K562 (cell line): ENCODE data around the gene CEP295NL. TPM values are rescaled to one million over a fixed set of nuclear protein-coding genes. Genes with fewer than 3 reads are reported as not detected.
A peak's percentile ranks its signal among the peaks of the same experiment; 100 is the strongest.

Experiments
- ATF3 ChIP-seq, 2 experiments: fragments of 450-650 bp in 1 of 2; sonication (generic) in 1 of 2; formaldehyde crosslinking in 1 of 2; IDR thresholded peaks in 1 of 2; conservative IDR thresholded peaks in 1 of 2; 2 replicates each; pipeline versions ENCODE4 v1.6.1 to v1.8.1; 2016 to 2023; ENCODE audit warnings: mild to moderate bottlenecking in 2 of 2, moderate library complexity in 2 of 2, inconsistent platforms in 1 of 2, missing genetic modification reagents in 1 of 2
- KHSRP ChIP-seq: fragments of 450-650 bp; IDR thresholded peaks from 2 replicates; pipeline ENCODE4 v1.6.1; 2017
- OTX1 ChIP-seq: fragments of 450-650 bp; formaldehyde crosslinking; IDR thresholded peaks from 2 replicates; pipeline ENCODE4 v1.4.0; 2022; ENCODE audit warnings: mild to moderate bottlenecking
- PHTF2 ChIP-seq: fragments of 250-450 bp; sonication (Bioruptor Pico); IDR thresholded peaks from 2 replicates; pipeline ENCODE4 v1.5.0; 2021; ENCODE audit warnings: mild to moderate bottlenecking
- POLR2G ChIP-seq: fragments of 200-400 bp; formaldehyde crosslinking; IDR thresholded peaks from 2 replicates; pipeline ENCODE4 v1.6.1; 2017; ENCODE audit warnings: low read depth, mild to moderate bottlenecking, antibody characterized with exemption, low read length, moderate library complexity
- SAFB2 ChIP-seq: fragments of 200-400 bp; formaldehyde crosslinking; IDR thresholded peaks from 2 replicates; pipeline ENCODE4 v1.6.1; 2018; ENCODE audit warnings: borderline replicate concordance, low read length, low read depth, moderate library complexity; ENCODE audit not compliant: severe bottlenecking
- SMAD2 ChIP-seq: fragments of 150-350 bp; IDR thresholded peaks from 2 replicates; pipeline ENCODE4 v1.6.1; 2014; ENCODE audit warnings: low read depth, mild to moderate bottlenecking, low read length
- TEAD1 ChIP-seq, 2 experiments: fragments of 450-650 bp in 1 of 2; sonication (generic) in 1 of 2; formaldehyde crosslinking; IDR thresholded peaks; 2 replicates each; pipeline versions ENCODE4 v1.4.0 to v1.8.0; 2020 to 2022; ENCODE audit warnings: mild to moderate bottlenecking in 2 of 2, missing genetic modification reagents in 1 of 2
- U2AF1 ChIP-seq: fragments of 200-400 bp; formaldehyde crosslinking; optimal IDR thresholded peaks from 2 replicates; pipeline ENCODE3; 2017; ENCODE audit warnings: mild to moderate bottlenecking, low read depth, low read length, moderate library complexity
- YBX1 ChIP-seq: fragments of 450-650 bp; IDR thresholded peaks from 2 replicates; pipeline ENCODE4 v1.7.1; 2016; ENCODE audit warnings: mild to moderate bottlenecking
- ZFP1 ChIP-seq: fragments of 450-650 bp; formaldehyde crosslinking; IDR thresholded peaks from 2 replicates; pipeline ENCODE4 v1.4.0; 2020; ENCODE audit warnings: mild to moderate bottlenecking, mixed read lengths
- ZFPM2 ChIP-seq: fragments of 250-450 bp; sonication (Bioruptor Pico); IDR thresholded peaks from 2 replicates; pipeline ENCODE4 v1.5.1; 2022; ENCODE audit warnings: mild to moderate bottlenecking
- ZNF174 ChIP-seq: fragments of 250-450 bp; sonication (Bioruptor Pico); IDR thresholded peaks from 2 replicates; pipeline ENCODE4 v1.4.0; 2020; ENCODE audit warnings: mild to moderate bottlenecking
- polyA plus RNA-seq, 8 experiments: library from polyadenylated mRNA; depleted of rRNA in 4 of 8; stranded (reverse) in 5 of 8; unstranded in 3 of 8; fragments of >200 nt; fragmentation: Nextera tagmentation in 2 of 8; fragmentation: Illumina TruSeq in 1 of 8; extraction: Ambion mirVana in 2 of 8; extraction: Trizol in 1 of 8; gene quantifications; 2 replicates each; pipeline versions ENCODE4 v1.2.1 to v1.2.3, GENCODE V29; 2011 to 2014; ENCODE audit warnings: inconsistent platforms in 1 of 8, missing spikeins in 1 of 8
- total RNA-seq, 7 experiments: library from RNA; depleted of rRNA in 6 of 7; stranded (reverse); fragments of >200 nt in 6 of 7; fragmentation: Illumina TruSeq in 2 of 7; extraction: Trizol in 2 of 7; gene quantifications; 2 replicates each; pipeline versions ENCODE4 v1.2.1 to v1.2.3, GENCODE V29; 2011 to 2021; ENCODE audit warnings: low replicate concordance in 1 of 7
- TF ChIP-seq, protein P1 (sequence below), 2 experiments: IDR thresholded peaks; 2 replicates each; pipeline ENCODE4 v1.6.1; 2011; ENCODE audit warnings: borderline replicate concordance in 1 of 2, control low read depth in 1 of 2, low read depth in 1 of 2, low read length in 1 of 2, mild to moderate bottlenecking in 1 of 2, mixed read lengths in 1 of 2, moderate library complexity in 1 of 2; ENCODE audit not compliant: insufficient read depth in 1 of 2, insufficient read length in 1 of 2, poor library complexity in 1 of 2, severe bottlenecking in 1 of 2; ENCODE audit errors: extremely low read depth in 1 of 2
- TF ChIP-seq, protein P2 (sequence below): fragments of 250-450 bp; sonication (Bioruptor Pico); IDR thresholded peaks from 2 replicates; pipeline ENCODE4 v1.9.0; 2021; ENCODE audit warnings: mild to moderate bottlenecking
- TF ChIP-seq, protein P3 (sequence below), 2 experiments: fragments of 200-800 bp in 1 of 2; sonication (Bioruptor generic) in 1 of 2; sonication (generic) in 1 of 2; formaldehyde crosslinking in 1 of 2; IDR thresholded peaks in 1 of 2; conservative IDR thresholded peaks in 1 of 2; 2 replicates each; pipeline versions ENCODE4 v1.5.0 to v1.6.1; 2016 to 2020; ENCODE audit warnings: missing compliant biosample characterization in 1 of 2, missing genetic modification characterization in 1 of 2, missing genetic modification reagents in 1 of 2
- TF ChIP-seq, protein P4 (sequence below): sonication (generic); formaldehyde crosslinking; IDR thresholded peaks from 2 replicates; pipeline ENCODE4 v1.8.0; 2022; ENCODE audit warnings: mild to moderate bottlenecking, missing genetic modification reagents

CEP295NL gene
- total and polyA plus RNA-seq, 9 of the 15 experiments (the other 6 are each of a cell fraction or from before 2014, with no cell fraction given) = not detected

- TF ChIP-seq SMAD2 (no peak), POLR2G (peak; percentile 57; the same call in 1 of the 2 replicates), ZNF174 (CRISPR knock-in tag) (no peak), YBX1 (no peak), OTX1 (no peak), ATF3 (IDR thresholded peaks at IDR 0.05) (peak; percentile 99), ATF3 (CRISPR knock-in tag; conservative IDR thresholded peaks at IDR 0.05) (peak; percentile 97), ZFP1 (no peak), ZFPM2 (CRISPR knock-in tag) (no peak), TEAD1 (CRISPR knock-in tag; IDR thresholded peaks at IDR 0.05) (peak in 1 of 2 experiments; percentile 45; a peak in 1 of 4 replicates), SAFB2 (no peak), PHTF2 (no peak), KHSRP (no peak), U2AF1 (no peak)
- TF ChIP-seq, protein P1, sequence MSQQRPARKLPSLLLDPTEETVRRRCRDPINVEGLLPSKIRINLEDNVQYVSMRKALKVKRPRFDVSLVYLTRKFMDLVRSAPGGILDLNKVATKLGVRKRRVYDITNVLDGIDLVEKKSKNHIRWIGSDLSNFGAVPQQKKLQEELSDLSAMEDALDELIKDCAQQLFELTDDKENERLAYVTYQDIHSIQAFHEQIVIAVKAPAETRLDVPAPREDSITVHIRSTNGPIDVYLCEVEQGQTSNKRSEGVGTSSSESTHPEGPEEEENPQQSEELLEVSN (IDR thresholded peaks at IDR 0.05; ENCODE audit: borderline replicate concordance in 1 of 2, extremely low read depth in 1 of 2, insufficient read depth in 1 of 2, insufficient read length in 1 of 2, low read depth in 1 of 2, low read length in 1 of 2, poor library complexity in 1 of 2, severe bottlenecking in 1 of 2) = peak; percentile 65 to 80
- TF ChIP-seq, protein P2, sequence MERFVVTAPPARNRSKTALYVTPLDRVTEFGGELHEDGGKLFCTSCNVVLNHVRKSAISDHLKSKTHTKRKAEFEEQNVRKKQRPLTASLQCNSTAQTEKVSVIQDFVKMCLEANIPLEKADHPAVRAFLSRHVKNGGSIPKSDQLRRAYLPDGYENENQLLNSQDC (CRISPR knock-in tag) = no peak
- TF ChIP-seq, protein P3, sequence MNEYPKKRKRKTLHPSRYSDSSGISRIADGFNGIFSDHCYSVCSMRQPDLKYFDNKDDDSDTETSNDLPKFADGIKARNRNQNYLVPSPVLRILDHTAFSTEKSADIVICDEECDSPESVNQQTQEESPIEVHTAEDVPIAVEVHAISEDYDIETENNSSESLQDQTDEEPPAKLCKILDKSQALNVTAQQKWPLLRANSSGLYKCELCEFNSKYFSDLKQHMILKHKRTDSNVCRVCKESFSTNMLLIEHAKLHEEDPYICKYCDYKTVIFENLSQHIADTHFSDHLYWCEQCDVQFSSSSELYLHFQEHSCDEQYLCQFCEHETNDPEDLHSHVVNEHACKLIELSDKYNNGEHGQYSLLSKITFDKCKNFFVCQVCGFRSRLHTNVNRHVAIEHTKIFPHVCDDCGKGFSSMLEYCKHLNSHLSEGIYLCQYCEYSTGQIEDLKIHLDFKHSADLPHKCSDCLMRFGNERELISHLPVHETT (CRISPR knock-in tag; conservative IDR thresholded peaks at IDR 0.05 in 1 of 2, IDR thresholded peaks at IDR 0.05 in 1 of 2) = peak in 1 of 2 experiments; percentile 33; a peak in 1 of 4 replicates
- TF ChIP-seq, protein P4, sequence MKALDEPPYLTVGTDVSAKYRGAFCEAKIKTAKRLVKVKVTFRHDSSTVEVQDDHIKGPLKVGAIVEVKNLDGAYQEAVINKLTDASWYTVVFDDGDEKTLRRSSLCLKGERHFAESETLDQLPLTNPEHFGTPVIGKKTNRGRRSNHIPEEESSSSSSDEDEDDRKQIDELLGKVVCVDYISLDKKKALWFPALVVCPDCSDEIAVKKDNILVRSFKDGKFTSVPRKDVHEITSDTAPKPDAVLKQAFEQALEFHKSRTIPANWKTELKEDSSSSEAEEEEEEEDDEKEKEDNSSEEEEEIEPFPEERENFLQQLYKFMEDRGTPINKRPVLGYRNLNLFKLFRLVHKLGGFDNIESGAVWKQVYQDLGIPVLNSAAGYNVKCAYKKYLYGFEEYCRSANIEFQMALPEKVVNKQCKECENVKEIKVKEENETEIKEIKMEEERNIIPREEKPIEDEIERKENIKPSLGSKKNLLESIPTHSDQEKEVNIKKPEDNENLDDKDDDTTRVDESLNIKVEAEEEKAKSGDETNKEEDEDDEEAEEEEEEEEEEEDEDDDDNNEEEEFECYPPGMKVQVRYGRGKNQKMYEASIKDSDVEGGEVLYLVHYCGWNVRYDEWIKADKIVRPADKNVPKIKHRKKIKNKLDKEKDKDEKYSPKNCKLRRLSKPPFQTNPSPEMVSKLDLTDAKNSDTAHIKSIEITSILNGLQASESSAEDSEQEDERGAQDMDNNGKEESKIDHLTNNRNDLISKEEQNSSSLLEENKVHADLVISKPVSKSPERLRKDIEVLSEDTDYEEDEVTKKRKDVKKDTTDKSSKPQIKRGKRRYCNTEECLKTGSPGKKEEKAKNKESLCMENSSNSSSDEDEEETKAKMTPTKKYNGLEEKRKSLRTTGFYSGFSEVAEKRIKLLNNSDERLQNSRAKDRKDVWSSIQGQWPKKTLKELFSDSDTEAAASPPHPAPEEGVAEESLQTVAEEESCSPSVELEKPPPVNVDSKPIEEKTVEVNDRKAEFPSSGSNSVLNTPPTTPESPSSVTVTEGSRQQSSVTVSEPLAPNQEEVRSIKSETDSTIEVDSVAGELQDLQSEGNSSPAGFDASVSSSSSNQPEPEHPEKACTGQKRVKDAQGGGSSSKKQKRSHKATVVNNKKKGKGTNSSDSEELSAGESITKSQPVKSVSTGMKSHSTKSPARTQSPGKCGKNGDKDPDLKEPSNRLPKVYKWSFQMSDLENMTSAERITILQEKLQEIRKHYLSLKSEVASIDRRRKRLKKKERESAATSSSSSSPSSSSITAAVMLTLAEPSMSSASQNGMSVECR (CRISPR knock-in tag) = no peak
These were observed 40.7 kb downstream of the CEP295NL start (continued) for GRCh38 chr17:78862073-78863023.
